Sigmoid colon (tissue), 4 donors: ENCODE results near the gene CLDND2.

Experiments used
- CTCF ChIP-seq, 4 experiments: fragments of 450-650 bp in 3 of 4; fragments of 200-600 bp in 1 of 4; IDR thresholded peaks; one replicate each; pipeline ENCODE4 v1.5.1; 2016 to 2019; ENCODE audit warnings: antibody characterized with exemption in 4 of 4, mild to moderate bottlenecking in 3 of 4, moderate library complexity in 2 of 4
- POLR2A ChIP-seq, 2 donors: fragments of 450-650 bp; IDR thresholded peaks; one replicate each; pipeline ENCODE4 v1.6.1; 2016; ENCODE audit warnings: antibody characterized with exemption in 2 of 2, mild to moderate bottlenecking in 2 of 2, moderate library complexity in 2 of 2
- POLR2AphosphoS5 ChIP-seq, 4 donors: sonication (generic); formaldehyde crosslinking; IDR thresholded peaks; one replicate each; pipeline ENCODE4 v1.6.1; 2017; ENCODE audit warnings: antibody characterized with exemption in 4 of 4

- no peak for TF ChIP-seq CTCF (IDR thresholded peaks at IDR 0.05)
- no peak for TF ChIP-seq POLR2A (IDR thresholded peaks at IDR 0.05)
- no peak for TF ChIP-seq POLR2AphosphoS5 (IDR thresholded peaks at IDR 0.05)
Measured at GRCh38 chr19:51415187-51415586, 46.4 kb upstream of the CLDND2 start.
